ENCODE measurements around the gene KCNJ11. TPM values are rescaled to one million over a fixed set of nuclear protein-coding genes. Genes with fewer than 3 reads are reported as not detected.

The KCNJ11 gene
- total RNA-seq, 1 donor from 2014 or later, result 0.42 TPM

DNA sequence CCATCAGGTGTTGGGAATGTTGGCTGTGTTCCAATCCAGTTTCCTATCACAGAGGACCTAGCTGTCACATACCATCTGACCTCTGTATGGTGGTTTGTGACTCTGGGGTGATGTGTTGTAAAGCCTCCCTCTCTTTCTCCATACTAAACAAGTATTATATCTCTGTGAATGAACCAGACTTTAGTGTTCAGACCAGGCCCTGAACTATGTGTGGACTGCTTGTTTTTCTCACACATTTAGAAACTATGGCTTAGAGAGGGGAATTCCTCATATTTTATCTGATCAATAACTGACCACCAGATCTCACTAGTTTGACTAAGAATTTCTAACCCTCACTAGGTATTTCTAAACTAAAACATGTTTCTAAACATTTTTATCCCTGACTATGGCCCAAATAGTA lies 19.4 kb downstream of the KCNJ11 start:
- intact Hi-C loops (cut with micrococcal nuclease), result no loop called here

DNA sequence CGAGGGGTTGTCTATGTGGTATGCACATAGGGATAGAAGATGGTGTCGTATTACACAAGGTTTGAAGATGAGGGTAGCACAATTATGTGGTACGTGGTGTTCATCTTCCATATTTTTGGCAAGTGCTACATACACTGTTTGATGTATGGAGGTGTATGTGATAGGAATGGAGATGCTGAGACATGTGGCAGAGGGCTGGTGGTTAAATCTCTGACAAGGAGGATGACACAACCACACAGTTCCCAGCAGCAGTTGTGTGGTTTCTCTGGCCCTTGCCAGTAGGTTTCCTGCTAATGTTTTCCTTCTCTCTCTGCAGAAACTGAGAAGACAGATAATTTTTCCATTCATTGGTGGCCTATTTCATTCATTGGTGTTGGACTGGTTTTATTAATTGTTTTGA lies 19.9 kb downstream of the KCNJ11 start:
- intact Hi-C loops (cut with micrococcal nuclease), result no loop called here

DNA sequence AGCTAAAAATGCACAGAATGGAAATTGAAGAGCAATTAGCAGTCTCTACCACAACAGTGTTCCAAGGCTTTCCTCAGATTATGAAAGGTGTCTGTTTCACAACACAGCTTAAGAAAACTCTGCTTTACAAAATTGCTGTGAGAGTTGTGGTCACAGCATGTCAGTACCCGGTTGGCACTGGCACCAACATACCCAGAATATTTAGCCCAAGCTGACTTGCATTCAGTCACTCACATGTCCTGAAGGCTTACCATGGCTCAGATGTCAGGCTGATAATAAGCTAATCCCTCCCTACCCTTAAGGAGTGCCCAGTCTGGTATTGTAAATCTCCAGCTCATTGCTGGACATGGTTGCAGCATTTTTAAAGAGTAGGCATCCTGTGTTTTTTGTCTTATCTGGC lies 22.0 kb downstream of the KCNJ11 start:
- intact Hi-C loops (cut with micrococcal nuclease), result no loop called here

DNA sequence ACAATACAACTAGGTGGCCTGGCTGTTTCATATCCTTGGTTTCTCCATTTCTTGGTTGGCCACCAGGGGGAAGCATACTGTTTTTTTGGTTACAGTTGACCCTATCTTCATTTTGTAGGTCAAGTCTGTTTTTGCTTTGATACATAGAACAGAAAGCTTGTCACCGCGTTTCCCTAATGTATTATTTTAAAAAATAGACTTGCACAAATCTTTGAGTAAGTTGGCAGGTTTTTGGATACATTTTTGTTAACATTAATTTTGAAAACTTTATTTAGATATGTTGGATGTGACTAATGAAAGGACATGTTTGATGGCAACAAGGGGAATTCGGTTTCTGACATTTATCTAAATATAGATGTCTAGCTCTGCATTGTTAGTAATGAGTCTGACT lies 33.9 kb downstream of the KCNJ11 start:
- intact Hi-C loops (cut with micrococcal nuclease), result loop anchor here (1.0 to 10.0 kb wide), 7 partner anchors 30 to 1263 kb away; partner anchors contain the start of genes LDHA and PLEKHA7

DNA sequence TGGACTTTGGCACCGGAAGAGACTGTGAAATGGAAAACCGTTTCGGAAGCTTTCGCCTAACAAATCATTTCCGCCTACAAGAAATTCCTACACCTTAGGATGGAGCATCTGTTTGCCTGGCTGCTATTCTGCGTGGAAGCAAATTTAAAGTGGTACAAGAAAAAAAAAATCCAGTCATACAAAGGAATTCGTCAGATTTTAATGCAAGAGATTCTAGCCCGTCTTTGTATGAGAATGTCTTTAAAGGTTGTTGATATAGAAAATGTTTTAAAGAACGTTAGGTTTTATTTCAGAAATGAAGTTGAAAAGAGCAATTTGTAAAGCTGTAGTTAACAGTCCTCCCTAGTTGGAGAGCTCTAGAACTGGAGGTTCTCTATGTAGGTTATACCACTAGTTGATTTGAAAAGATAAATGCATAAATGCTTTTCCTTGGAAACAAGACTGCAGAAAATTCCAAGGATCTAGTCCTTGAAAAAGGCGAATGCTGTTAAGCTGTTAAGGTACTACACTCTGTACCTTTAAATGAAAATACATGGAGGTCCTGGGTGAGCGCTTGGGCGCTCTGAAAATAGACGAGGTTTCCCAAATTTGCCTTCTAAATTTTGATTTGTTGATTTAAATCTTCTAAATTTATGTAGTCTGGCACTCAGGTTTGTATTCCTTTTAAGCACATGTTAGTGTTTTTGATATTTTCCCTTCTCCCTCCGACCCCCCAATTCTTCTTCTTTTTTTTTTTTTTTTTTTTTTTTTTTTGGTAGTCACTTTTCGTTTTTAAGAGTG lies 34.4 kb downstream of the KCNJ11 start:
- intact Hi-C loops (cut with micrococcal nuclease), result loop anchor here (1.0 to 10.0 kb wide), 12 partner anchors 30 to 1887 kb away; partner anchors contain the start of genes E2F8, LDHA, PLEKHA7 and RPS13

DNA sequence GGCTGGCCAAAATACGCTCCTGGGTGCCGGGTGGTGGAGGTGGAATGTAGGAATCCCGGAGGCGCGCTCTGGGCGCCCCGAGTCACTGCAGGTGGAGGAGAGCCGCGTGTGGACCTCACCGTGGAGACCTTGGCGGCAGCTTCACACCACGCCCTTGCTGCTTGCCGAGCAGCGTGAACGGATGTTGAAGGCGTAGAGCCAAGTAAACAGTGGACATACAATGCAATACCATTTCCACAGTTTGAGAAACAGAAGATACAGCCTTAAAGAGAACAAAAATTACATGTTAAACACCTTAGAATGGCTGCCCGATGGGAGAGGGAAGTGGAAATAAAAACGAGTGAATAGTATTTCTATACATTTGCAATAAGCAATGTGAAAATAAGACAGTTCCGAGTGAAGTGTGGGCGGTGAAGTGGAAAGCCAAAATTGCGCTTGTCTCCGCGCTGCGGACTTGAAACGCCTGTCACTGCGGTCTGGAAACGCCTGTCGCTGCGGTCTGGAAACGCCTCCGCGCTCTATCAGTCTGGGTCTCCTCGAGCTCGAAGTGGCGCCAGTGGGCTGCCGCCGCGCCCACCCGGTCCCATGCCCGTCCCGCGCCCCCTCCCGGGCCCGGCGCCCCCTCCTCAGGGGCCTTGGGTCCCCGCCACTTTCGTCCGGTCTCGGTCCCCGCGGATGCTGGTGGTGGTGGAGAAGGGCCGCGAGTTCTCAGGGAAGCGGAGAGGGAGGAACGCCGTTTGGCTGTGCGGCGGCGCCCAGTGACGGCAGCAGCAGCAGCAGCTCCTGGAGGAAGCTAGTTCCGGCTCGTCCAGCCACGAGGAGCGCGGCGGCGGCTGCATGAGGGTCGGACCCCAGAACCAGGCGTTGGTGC lies 35.3 kb downstream of the KCNJ11 start:
- intact Hi-C loops (cut with micrococcal nuclease), result loop anchor here (1.0 to 10.0 kb wide), 9 partner anchors 56 to 1888 kb away; partner anchors contain the start of genes E2F8, LDHA, PLEKHA7 and RPS13

DNA sequence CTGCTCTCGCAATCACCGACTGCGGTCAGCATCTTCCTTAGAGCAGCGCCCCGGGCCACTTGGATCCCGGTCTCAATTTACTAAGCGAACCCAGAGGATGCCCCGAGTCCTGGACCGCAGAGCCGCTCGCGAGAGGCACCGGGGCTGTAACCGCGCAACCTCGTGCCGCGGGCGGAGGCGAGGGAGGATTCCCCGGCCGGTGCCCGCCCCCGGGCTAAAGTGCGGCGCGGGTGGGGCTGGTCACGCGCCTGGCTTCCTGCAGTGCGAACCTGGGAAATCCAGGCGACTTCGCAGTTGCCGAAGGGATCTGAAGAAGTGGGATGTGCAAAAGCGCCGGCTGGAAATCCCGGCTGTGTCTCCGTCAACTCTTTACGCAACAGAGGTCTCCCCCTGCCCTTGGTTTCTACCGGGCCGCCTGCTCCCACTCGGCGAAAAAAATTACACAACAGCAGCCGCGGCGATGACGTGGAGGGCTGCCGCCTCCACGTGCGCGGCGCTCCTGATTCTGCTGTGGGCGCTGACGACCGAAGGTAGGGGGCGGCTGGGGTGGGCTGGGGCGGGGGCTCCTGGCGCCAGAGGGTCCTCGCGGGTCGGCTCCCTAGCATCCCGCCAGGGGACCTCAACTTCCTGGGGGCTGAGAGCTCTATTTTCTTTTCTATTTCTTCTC lies 36.8 kb downstream of the KCNJ11 start, which contains the start of gene NCR3LG1:
Gene NCR3LG1 (plus strand): TSS at position 291 of the 667 bp plus-strand sequence. CDS start 170 bp downstream, at position 461.
- intact Hi-C loops (cut with micrococcal nuclease), result loop anchor here (1.0 to 10.0 kb wide), 7 partner anchors 54 to 1889 kb away; partner anchors contain the start of genes C11orf58, E2F8, LDHA and PLEKHA7

DNA sequence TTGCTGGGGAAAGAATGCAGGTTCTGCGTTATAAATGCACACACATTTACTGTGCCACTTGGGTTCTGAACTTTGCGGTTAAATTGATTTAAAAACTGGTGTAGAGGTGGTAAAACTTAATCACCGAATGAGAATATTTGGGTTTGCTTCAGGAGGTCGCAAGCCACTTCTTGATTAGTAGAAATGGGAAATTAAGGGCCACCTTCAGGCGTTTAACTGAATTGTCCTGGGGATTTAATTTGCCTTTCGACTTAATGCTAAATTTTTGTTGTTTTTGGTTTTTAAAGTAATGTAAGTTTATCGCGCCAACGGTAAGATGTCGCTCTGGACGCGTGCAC lies 37.3 kb downstream of the KCNJ11 start:
- intact Hi-C loops (cut with micrococcal nuclease), result loop anchor here (1.0 to 10.0 kb wide), 5 partner anchors 54 to 1266 kb away; partner anchors contain the start of genes C11orf58, LDHA and PLEKHA7

DNA sequence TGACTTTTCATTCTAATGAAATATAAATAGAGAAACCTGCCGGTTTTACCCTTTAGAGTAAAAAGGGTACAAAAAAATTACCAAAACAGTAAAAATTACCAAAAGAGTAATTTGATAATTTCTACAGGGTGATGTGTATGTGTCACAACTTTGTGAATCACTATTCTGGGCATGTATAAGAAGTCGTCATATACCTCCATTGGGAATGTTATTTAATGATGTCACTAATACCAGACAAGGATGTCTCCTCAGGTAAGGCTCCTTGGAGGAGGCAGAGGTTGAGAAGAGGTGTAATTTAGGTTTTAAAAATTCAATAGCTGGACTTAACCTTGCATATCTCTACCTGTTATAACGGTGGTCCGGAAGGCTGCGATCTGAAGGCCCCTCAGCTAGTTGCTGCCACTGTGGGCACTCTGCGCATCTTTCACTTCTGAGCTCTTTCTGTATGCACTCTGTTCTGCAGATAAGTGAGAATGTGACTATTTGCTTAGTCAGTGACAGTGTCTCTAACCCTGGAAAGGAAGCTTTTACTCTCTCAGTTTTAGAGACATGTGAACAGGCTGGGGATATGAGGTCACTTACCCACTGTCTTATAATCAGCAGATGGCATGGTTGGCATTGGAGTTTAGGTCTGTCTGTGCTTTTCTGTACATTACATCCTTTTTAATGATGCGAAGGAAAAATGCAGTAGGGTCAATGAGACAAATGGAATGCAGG lies 37.8 kb downstream of the KCNJ11 start:
- intact Hi-C loops (cut with micrococcal nuclease), result loop anchor here (1.0 to 10.0 kb wide), 5 partner anchors 53 to 1267 kb away; partner anchors contain the start of genes C11orf58, LDHA and PLEKHA7

DNA sequence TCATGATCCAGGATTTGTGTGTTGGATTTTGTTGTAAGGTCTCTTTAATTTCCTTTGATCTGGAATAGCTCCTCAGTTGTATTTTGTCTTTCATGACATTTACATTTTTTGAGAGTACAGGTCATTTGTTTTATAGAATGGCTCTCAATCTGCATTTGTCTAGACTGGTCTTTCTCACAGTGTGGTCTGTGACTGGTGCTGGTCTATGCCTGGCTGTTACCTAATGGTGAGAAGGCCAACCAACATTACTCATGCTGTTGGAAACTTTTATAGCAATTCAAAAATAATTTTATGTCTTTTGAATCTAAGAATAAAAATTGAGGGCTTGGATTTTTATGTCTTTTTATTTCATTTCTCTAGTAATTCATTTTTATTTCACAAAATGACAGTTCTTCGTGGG lies 40.8 kb downstream of the KCNJ11 start:
- intact Hi-C loops (cut with micrococcal nuclease), result no loop called here

DNA sequence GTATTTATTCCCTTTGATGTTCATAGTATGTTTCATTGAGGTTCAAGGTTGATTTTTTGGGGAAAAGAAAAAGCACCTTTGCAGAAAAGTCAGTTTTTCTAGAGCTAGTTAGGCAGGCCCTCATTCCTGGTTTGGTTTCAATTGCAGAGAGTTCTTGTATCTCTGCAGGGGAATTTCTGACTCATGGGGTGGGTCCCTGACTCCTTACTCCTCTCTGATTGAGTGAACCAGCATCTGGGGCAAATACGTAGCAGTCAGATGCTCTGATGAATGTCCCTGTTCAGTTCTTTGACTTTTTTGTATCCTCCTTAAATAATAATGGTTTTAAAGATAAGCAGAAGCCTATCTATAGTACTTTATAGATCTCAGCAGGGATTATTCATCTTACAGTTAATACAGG lies 44.6 kb downstream of the KCNJ11 start:
- intact Hi-C loops (cut with micrococcal nuclease), result no loop called here

DNA sequence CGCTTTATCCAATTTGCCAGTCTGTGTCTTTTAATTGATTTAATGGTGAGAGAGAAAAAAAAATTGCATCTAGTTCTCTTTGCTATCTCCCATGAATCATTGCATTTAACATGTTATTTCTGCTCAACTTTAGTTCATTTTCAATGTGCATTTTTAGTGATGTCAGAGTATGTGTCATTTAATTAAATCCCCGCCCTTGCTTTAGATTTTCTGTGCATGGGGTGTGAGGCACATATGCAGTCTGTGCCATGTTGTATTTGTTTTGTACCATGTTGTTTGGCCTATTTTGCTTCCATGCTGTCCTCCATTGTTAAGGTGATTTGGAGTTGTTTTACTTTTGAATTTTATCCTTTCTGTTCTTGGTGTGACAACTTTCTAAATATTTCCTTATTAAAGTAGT lies 45.2 kb downstream of the KCNJ11 start:
- intact Hi-C loops (cut with micrococcal nuclease), result no loop called here

Other genes starting within 250 kb of the KCNJ11 start
- gene PIK3C2A, start 180.7 kb downstream of the KCNJ11 start, total RNA-seq, result 22.7 and 25.1 TPM in 2 replicates
- 114 and 128 TPM in 2 replicates for gene NUCB2, start 111.9 kb downstream of the KCNJ11 start, total RNA-seq
- gene NCR3LG1, start 36.9 kb downstream of the KCNJ11 start, total RNA-seq, result 0.88 and 1.1 TPM in 2 replicates
- not detected in 2 replicates for gene ABCC8, start 88.2 kb upstream of the KCNJ11 start, total RNA-seq
- gene USH1C, start 155.8 kb upstream of the KCNJ11 start, total RNA-seq, result not detected in 2 replicates
- not detected in 2 replicates for gene OTOG, start 158.6 kb upstream of the KCNJ11 start, total RNA-seq